Thyroid gland (tissue), 4 donors: ENCODE data around the gene CPPED1. TPM values are rescaled to one million over a fixed set of nuclear protein-coding genes. Genes with fewer than 3 reads are reported as not detected.

ENCODE experiments used
- DNase-seq, 2 donors: peaks; one replicate each; pipeline ENCODE4 v3.0.0-alpha.2; 2019
- H3K27ac ChIP-seq, 3 donors: fragments of 200-600 bp; sonication (generic); 1 replicate in 2 of 3; 2 replicates in 1 of 3; pipeline ENCODE4 v1.5.1; 2016 to 2019; ENCODE audit warnings: mild to moderate bottlenecking in 1 of 3, moderate library complexity in 1 of 3
- H3K27me3 ChIP-seq: fragments of 200-600 bp; sonication (generic); one replicate; pipeline ENCODE4 v1.5.1; 2019
- H3K36me3 ChIP-seq, 2 donors: fragments of 200-600 bp; sonication (generic); one replicate each; pipeline ENCODE4 v1.5.1; 2016 to 2019
- H3K4me1 ChIP-seq, 2 donors: fragments of 200-600 bp; sonication (generic); one replicate each; pipeline ENCODE4 v1.5.1; 2017 to 2019
- H3K4me3 ChIP-seq, 3 donors: fragments of 200-600 bp; sonication (generic); replicated peaks in 1 of 3; 1 replicate in 2 of 3; 2 replicates in 1 of 3; pipeline ENCODE4 v1.5.1; 2016; ENCODE audit warnings: mild to moderate bottlenecking in 1 of 3
- H3K9me3 ChIP-seq: fragments of 200-600 bp; sonication (generic); one replicate; pipeline ENCODE4 v1.5.1; 2017
- POLR2A ChIP-seq, 2 donors: fragments of 450-650 bp; IDR thresholded peaks; one replicate each; pipeline ENCODE4 v1.6.1; 2017; ENCODE audit warnings: antibody characterized with exemption in 2 of 2, mild to moderate bottlenecking in 2 of 2, moderate library complexity in 1 of 2
- WGBS, 2 donors: methylation state at CpG; one replicate each; pipeline ENCODE4 v1.1.5; 2017; 5-methylcytosine and 5-hydroxymethylcytosine counted together
- intact Hi-C: fragments of 100-400 bp; cut with DNase I; formaldehyde crosslinking; loops from one replicate; pipeline ENCODE4 v1.15.1; 2023
- total RNA-seq, 4 donors: library from RNA; depleted of rRNA; stranded (reverse); fragments of >200 nt; gene quantifications; one replicate each; pipeline ENCODE4 v1.2.3, GENCODE V29; 2016
- TF ChIP-seq, protein P1 (sequence below), 6 experiments: fragments of 200-600 bp in 3 of 6; fragments of 450-650 bp in 3 of 6; sonication (generic) in 3 of 6; IDR thresholded peaks; one replicate each; pipeline ENCODE4 v1.5.1; 2016 to 2019; ENCODE audit warnings: antibody characterized with exemption in 6 of 6, mild to moderate bottlenecking in 2 of 6, inconsistent platforms in 1 of 6, moderate library complexity in 1 of 6

Gene CPPED1
- total RNA-seq, 4 donors from 2014 or later: 8.5 to 17.8 (median 16.8) TPM

DNA sequence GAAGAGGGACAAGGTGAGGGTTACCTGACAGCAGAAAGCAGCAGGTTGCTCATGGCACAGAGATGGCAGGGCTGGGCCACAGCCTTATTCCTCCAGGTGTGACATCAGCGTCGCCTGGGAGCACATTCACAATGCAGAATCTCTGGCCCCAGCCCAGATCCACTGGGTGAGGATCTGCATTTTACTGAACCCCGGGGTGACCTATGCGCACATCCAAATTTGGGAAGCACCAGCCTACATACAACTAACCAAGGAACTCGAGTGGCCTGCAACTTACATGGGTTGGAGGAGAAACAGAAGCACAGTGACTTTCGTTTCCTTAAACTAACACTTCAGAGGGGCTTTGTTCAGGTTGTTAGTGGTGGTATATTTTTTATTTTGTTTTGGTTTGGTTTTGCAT, 17.6 kb downstream of the CPPED1 start:
- no peak overlapping the region for H3K27ac ChIP-seq
- H3K4me1 ChIP-seq: no peaks in the 10 kb centered on the region
- TF ChIP-seq, protein P1, sequence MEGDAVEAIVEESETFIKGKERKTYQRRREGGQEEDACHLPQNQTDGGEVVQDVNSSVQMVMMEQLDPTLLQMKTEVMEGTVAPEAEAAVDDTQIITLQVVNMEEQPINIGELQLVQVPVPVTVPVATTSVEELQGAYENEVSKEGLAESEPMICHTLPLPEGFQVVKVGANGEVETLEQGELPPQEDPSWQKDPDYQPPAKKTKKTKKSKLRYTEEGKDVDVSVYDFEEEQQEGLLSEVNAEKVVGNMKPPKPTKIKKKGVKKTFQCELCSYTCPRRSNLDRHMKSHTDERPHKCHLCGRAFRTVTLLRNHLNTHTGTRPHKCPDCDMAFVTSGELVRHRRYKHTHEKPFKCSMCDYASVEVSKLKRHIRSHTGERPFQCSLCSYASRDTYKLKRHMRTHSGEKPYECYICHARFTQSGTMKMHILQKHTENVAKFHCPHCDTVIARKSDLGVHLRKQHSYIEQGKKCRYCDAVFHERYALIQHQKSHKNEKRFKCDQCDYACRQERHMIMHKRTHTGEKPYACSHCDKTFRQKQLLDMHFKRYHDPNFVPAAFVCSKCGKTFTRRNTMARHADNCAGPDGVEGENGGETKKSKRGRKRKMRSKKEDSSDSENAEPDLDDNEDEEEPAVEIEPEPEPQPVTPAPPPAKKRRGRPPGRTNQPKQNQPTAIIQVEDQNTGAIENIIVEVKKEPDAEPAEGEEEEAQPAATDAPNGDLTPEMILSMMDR (IDR thresholded peaks at IDR 0.05): no peak
- no peak for TF ChIP-seq POLR2A (IDR thresholded peaks at IDR 0.05)
- no peaks in the 10 kb centered on the region for H3K36me3 ChIP-seq
- H3K27me3 ChIP-seq: no peaks in the 10 kb centered on the region
- intact Hi-C loops: no loop called here
- DNase-seq: no peak
- H3K9me3 ChIP-seq: no peaks in the 10 kb centered on the region
- WGBS, 2 donors: 86 to 97% methylated on average over 4 to 6 of the region's 6 CpGs
- no peak overlapping the region for H3K4me3 ChIP-seq

DNA sequence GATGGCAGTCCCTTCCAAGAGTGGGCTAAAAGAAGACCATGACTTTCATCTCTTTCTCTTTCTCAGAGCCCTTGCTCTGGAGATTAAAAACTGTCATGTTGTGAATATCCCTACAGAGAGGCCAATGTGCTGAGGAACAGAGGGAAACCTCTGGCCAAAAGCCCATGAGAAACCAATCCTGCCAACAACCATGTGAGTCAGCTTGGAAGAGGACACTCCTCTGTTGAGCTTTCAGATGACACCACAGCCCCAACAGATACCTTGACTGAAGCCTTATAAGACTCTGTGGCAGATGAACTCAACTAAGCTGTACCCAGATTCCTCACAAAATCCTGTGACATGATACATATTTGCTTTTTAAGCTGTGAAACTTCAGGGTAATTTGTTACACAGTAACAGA, 19.6 kb downstream of the CPPED1 start:
- no peaks in the 10 kb centered on the region for H3K9me3 ChIP-seq
- intact Hi-C loops: no loop called here
- DNase-seq: no peak
- TF ChIP-seq, protein P1 (IDR thresholded peaks at IDR 0.05): no peak
- TF ChIP-seq POLR2A (IDR thresholded peaks at IDR 0.05): no peak
- no peaks in the 10 kb centered on the region for H3K4me1 ChIP-seq
- no peak overlapping the region for H3K4me3 ChIP-seq
- peaks cover 0 to 12% of the 10 kb centered on the region in 2 donors for H3K36me3 ChIP-seq
- H3K27me3 ChIP-seq: no peaks in the 10 kb centered on the region
- H3K27ac ChIP-seq: no peak overlapping the region

GRCh38 chr16:12781777-12782176, 21.9 kb downstream of the CPPED1 start:
- Histone ChIP-seq H3K27me3 (no peaks in the 10 kb centered on the region), H3K4me1 (no peaks in the 10 kb centered on the region), H3K4me3 (no peak overlapping the region), H3K36me3 (peaks cover 0 to 12% of the 10 kb centered on the region in 2 donors), H3K27ac (no peak overlapping the region), H3K9me3 (no peaks in the 10 kb centered on the region)
- DNase-seq: no peak
- TF ChIP-seq, protein P1 (IDR thresholded peaks at IDR 0.05): no peak
- TF ChIP-seq POLR2A (IDR thresholded peaks at IDR 0.05): no peak
- WGBS, 2 donors: 89 to 90% methylated on average over 8 of the region's 8 CpGs
- intact Hi-C loops: no loop called here

DNA sequence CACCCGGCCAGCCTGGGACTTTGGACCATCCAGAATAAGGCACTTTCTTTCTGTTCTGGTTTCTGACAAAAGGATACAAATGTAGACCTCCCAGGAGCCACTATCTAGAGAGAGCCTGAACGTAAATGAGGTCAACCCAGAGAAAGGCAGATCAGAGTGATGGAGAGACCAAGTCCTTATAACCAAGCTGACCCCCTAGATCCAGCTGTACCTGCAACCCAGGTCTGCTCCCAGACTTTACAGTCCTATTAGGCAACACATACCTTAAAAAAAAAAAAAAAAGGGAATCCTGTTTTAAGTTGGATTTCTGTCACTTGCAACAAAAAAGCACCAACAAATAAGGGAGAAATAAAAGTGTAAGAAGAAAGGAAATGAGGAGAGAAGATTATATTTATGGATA, 23.2 kb downstream of the CPPED1 start:
- H3K27me3 ChIP-seq: no peaks in the 10 kb centered on the region

GRCh38 chr16:12778726-12779125, 25.0 kb downstream of the CPPED1 start:
- H3K27ac ChIP-seq: no peak overlapping the region
- TF ChIP-seq, protein P1 (IDR thresholded peaks at IDR 0.05): no peak
- no peak for TF ChIP-seq POLR2A (IDR thresholded peaks at IDR 0.05)
- intact Hi-C loops: no loop called here

More for the DNA sequence above, 23.2 kb downstream of the CPPED1 start:
- Histone ChIP-seq H3K27ac (no peak overlapping the region), H3K36me3 (peaks cover 0 to 12% of the 10 kb centered on the region in 2 donors), H3K4me3 (no peak overlapping the region), H3K4me1 (no peaks in the 10 kb centered on the region), H3K9me3 (no peaks in the 10 kb centered on the region)
- intact Hi-C loops: no loop called here
- TF ChIP-seq, protein P1 (IDR thresholded peaks at IDR 0.05): no peak
- TF ChIP-seq POLR2A (IDR thresholded peaks at IDR 0.05): no peak
- WGBS, 2 donors: 91 to 94% methylated on average over 2 of the region's 2 CpGs
- no peak for DNase-seq

More at GRCh38 chr16:12778726-12779125, 25.0 kb downstream of the CPPED1 start:
- DNase-seq: no peak
- Histone ChIP-seq H3K9me3 (no peaks in the 10 kb centered on the region), H3K4me1 (no peaks in the 10 kb centered on the region), H3K27me3 (no peaks in the 10 kb centered on the region), H3K4me3 (no peak overlapping the region), H3K36me3 (peaks cover 0 to 12% of the 10 kb centered on the region in 2 donors)
- WGBS, 2 donors: 90 to 92% methylated on average over 2 of the region's 2 CpGs
